Measurements from ENCODE around the gene PAPPA.

PAPPA gene

DNA sequence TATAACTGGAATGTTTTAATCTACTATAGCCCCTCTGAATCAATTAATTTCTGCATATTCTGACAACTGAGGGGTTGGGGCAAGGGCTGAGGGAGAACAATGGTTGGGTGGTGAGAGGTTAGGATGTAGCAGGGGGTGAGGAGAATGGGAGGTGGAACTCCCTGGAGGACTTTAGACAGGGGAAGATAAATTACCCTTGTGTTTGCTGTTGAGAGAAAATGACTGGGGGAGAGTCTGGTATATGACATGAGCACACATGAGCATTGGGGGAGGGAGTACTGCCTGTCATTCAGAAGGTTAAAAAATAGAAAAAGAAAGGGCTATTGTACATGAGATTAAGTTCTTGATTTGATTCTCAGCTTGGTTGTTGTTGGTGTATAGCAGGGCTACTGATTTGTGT lies 37.2 kb upstream of the PAPPA start:
- Histone ChIP-seq H3K4me2 (ENCODE audit: low read length) (no peak overlapping the region), H3K9me3 (ENCODE audit: control insufficient read depth, low read length) (no peaks in the 10 kb centered on the region), H3K79me2 (no peaks in the 10 kb centered on the region), H3K9ac (no peak overlapping the region), H3K4me1 (no peaks in the 10 kb centered on the region), H3K27me3 (ENCODE audit: control insufficient read depth, insufficient read depth, low read length) (no peaks in the 10 kb centered on the region), H2AFZ (no peak overlapping the region), H3K27ac (no peak overlapping the region), H3K36me3 (ENCODE audit: control insufficient read depth, insufficient read depth, low read length) (no peaks in the 10 kb centered on the region), H3K4me3 (ENCODE audit: low read depth, low read length) (no peak overlapping the region)
- TF ChIP-seq, protein P1, sequence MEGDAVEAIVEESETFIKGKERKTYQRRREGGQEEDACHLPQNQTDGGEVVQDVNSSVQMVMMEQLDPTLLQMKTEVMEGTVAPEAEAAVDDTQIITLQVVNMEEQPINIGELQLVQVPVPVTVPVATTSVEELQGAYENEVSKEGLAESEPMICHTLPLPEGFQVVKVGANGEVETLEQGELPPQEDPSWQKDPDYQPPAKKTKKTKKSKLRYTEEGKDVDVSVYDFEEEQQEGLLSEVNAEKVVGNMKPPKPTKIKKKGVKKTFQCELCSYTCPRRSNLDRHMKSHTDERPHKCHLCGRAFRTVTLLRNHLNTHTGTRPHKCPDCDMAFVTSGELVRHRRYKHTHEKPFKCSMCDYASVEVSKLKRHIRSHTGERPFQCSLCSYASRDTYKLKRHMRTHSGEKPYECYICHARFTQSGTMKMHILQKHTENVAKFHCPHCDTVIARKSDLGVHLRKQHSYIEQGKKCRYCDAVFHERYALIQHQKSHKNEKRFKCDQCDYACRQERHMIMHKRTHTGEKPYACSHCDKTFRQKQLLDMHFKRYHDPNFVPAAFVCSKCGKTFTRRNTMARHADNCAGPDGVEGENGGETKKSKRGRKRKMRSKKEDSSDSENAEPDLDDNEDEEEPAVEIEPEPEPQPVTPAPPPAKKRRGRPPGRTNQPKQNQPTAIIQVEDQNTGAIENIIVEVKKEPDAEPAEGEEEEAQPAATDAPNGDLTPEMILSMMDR (IDR thresholded peaks at IDR 0.05): no peak

DNA sequence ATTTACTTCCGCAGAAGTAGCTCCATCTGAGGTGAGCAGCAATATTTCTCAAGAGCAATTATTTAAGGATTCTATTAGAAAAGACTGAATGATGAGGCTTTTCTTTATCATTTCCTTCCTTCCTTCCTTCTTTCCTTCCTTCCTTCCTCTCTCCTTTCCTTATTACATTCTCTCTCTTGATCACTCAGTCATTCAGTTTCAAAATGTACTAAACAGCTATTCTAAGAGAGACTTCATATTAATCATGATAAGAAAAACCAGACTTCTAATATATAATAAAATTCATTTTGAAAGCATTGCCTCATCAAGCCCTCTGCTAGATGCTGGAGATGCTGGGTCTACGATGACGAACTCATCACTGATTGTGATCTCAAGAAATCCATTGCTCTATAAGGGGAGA lies 30.4 kb upstream of the PAPPA start:
- Histone ChIP-seq H3K4me1 (no peaks in the 10 kb centered on the region), H2AFZ (no peak overlapping the region), H3K9ac (no peak overlapping the region), H3K9me3 (ENCODE audit: control insufficient read depth, low read length) (no peaks in the 10 kb centered on the region), H3K27me3 (ENCODE audit: control insufficient read depth, insufficient read depth, low read length) (no peaks in the 10 kb centered on the region), H3K4me3 (ENCODE audit: low read depth, low read length) (no peak overlapping the region), H3K36me3 (ENCODE audit: control insufficient read depth, insufficient read depth, low read length) (no peaks in the 10 kb centered on the region), H3K27ac (no peak overlapping the region), H3K4me2 (ENCODE audit: low read length) (no peak overlapping the region), H3K79me2 (no peaks in the 10 kb centered on the region)
- TF ChIP-seq, protein P1 (IDR thresholded peaks at IDR 0.05): no peak

DNA sequence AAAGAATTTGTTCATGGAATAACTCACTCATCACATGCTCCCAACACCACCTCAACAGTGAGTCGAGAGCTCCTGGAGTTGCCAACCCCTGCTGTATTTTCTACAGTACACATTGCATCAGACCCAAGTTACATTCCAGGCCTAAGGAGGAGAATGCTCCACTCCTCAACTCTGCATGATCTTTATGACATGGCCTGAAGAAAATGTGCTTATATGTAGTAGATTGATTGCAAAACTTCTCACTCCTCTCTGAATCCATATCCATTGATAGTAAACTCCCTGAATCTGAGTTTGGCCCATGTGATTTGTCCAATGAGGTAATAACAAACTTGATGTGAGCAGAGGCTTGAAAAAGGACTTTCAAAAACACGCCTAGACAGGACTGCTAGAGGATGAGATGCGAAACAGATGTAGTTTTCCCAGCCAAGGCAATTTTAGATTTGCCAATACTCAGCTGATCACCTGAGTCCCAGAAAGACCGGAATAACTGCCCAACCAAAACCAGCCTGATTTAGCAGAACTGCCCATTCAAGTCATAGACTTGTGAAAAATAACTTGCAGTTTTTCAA lies 29.0 kb upstream of the PAPPA start:
- H3K27ac ChIP-seq: no peak overlapping the region
- no peaks in the 10 kb centered on the region for H3K36me3 ChIP-seq (ENCODE audit: control insufficient read depth, insufficient read depth, low read length)
- no peak overlapping the region for H2AFZ ChIP-seq
- H3K9ac ChIP-seq: no peak overlapping the region
- TF ChIP-seq, protein P1 (IDR thresholded peaks at IDR 0.05): no peak
- H3K9me3 ChIP-seq (ENCODE audit: control insufficient read depth, low read length): no peaks in the 10 kb centered on the region
- no peak overlapping the region for H3K4me3 ChIP-seq (ENCODE audit: low read depth, low read length)
- H3K4me1 ChIP-seq: no peaks in the 10 kb centered on the region
- H3K79me2 ChIP-seq: no peaks in the 10 kb centered on the region
- no peaks in the 10 kb centered on the region for H3K27me3 ChIP-seq (ENCODE audit: control insufficient read depth, insufficient read depth, low read length)
- H3K4me2 ChIP-seq (ENCODE audit: low read length): no peak overlapping the region

DNA sequence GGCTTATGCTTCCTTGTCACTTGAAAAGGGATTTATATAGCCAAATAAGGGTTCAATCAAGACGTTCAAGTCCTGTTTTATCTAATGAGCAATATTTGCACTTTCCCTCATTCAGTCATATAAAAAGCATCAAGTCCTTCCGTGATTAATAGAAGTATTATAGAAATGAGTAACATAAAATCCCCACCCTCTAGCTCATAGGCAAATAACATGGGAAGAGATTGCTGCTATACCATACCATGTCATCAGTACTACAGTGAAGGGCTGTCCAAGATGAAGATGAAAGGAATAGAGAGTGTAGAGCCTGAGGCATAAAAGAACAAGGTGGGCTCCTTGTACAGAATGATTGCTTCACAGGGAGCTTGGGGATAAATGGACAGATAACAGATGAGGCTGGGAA lies 20.4 kb upstream of the PAPPA start:
- TF ChIP-seq, protein P1 (IDR thresholded peaks at IDR 0.05): no peak
- H3K36me3 ChIP-seq (ENCODE audit: control insufficient read depth, insufficient read depth, low read length): peaks cover 2% of the 10 kb centered on the region
- H3K9ac ChIP-seq: no peak overlapping the region
- no peak overlapping the region for H3K4me3 ChIP-seq (ENCODE audit: low read depth, low read length)
- no peaks in the 10 kb centered on the region for H3K9me3 ChIP-seq (ENCODE audit: control insufficient read depth, low read length)
- H3K4me1 ChIP-seq: no peaks in the 10 kb centered on the region
- no peaks in the 10 kb centered on the region for H3K27me3 ChIP-seq (ENCODE audit: control insufficient read depth, insufficient read depth, low read length)
- no peak overlapping the region for H2AFZ ChIP-seq
- no peak overlapping the region for H3K4me2 ChIP-seq (ENCODE audit: low read length)
- H3K79me2 ChIP-seq: no peaks in the 10 kb centered on the region
- H3K27ac ChIP-seq: no peak overlapping the region

DNA sequence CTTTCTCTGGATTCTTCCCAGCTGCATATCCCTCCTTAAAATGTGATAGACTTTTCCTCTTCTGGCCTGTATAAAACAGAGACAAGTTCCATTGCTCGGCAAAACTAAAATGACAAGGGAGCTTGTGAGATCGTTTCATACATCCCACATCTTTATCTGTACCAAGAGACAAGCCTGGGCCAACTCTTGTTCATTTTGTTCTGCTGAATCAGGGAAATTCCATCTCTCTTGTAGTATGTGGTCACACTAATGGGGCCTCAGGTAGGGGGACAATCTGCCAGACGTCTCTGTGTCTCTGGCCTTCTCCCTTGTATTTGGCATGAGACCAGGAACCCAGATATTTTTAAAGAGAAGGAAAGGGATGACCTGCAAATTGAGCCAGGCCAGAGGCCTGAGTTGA lies 18.6 kb upstream of the PAPPA start:
- Histone ChIP-seq H3K36me3 (ENCODE audit: control insufficient read depth, insufficient read depth, low read length) (peaks cover 2% of the 10 kb centered on the region), H3K27me3 (ENCODE audit: control insufficient read depth, insufficient read depth, low read length) (no peaks in the 10 kb centered on the region), H3K27ac (no peak overlapping the region), H3K4me3 (ENCODE audit: low read depth, low read length) (no peak overlapping the region), H3K9me3 (ENCODE audit: control insufficient read depth, low read length) (no peaks in the 10 kb centered on the region), H3K4me2 (ENCODE audit: low read length) (no peak overlapping the region), H2AFZ (no peak overlapping the region), H3K4me1 (no peaks in the 10 kb centered on the region), H3K9ac (no peak overlapping the region), H3K79me2 (no peaks in the 10 kb centered on the region)
- TF ChIP-seq, protein P1 (IDR thresholded peaks at IDR 0.05): no peak

Measured in parathyroid adenoma (tissue), 2 donors.